HG03442 (cell line): ENCODE results near the gene TECR.
"Not testable (repeated sequence)": the region's sequence is repeated elsewhere in the genome, so short reads cannot be mapped to it uniquely, and the experiment has no call there.

Experiments used
- ATAC-seq: cut with Tn5 transposase; IDR thresholded peaks from one replicate; pipeline ENCODE4 v1.9.1; 2021; ENCODE audit warnings: mild to moderate bottlenecking, moderate library complexity; ENCODE audit not compliant: unreplicated experiment

TECR gene

GRCh38 chr19:14580623-14581237 lies 51.3 kb downstream of the TECR start:
- ATAC-seq, result no peak

- ATAC-seq, result no peak
These were observed 53.5 kb downstream of the TECR start, which contains the start of gene CLEC17A for GRCh38 chr19:14582894-14583340. TSS of gene CLEC17A (plus strand) at chr19:14583084. CDS start at chr19:14583161, 77 bp downstream.

- not testable (repeated sequence) for ATAC-seq
These were observed 55.0 kb downstream of the TECR start for GRCh38 chr19:14584372-14584771.

- ATAC-seq, result peak; percentile 76
These were observed 55.8 kb downstream of the TECR start for GRCh38 chr19:14585187-14585586.

- ATAC-seq, result not testable (repeated sequence)
These were observed 60.0 kb downstream of the TECR start for GRCh38 chr19:14589433-14589832.

- no peak for ATAC-seq
These were observed 66.2 kb downstream of the TECR start for GRCh38 chr19:14595558-14595957.

GRCh38 chr19:14599548-14600147 lies 70.3 kb downstream of the TECR start:
- no peak for ATAC-seq

- peak; percentile 74 for ATAC-seq
These were observed 74.6 kb downstream of the TECR start for GRCh38 chr19:14603990-14604387.

GRCh38 chr19:14606627-14607026 lies 77.2 kb downstream of the TECR start:
- ATAC-seq, result no peak

GRCh38 chr19:14611051-14611450 lies 81.7 kb downstream of the TECR start:
- ATAC-seq, result no peak

GRCh38 chr19:14612242-14612641 lies 82.8 kb downstream of the TECR start:
- ATAC-seq, result not testable (repeated sequence)

GRCh38 chr19:14612657-14613056 lies 83.3 kb downstream of the TECR start:
- no peak for ATAC-seq

- not testable (repeated sequence) for ATAC-seq
These were observed 84.2 kb downstream of the TECR start for GRCh38 chr19:14613399-14614098.

GRCh38 chr19:14614099-14614412 lies 84.7 kb downstream of the TECR start:
- ATAC-seq, result no peak
